BLaER1 treated with 17β-estradiol and CSF1 and Interleukin-3, amounts not matched to agents 10 nM and 100 nM (cell line): ENCODE measurements around the gene ARHGAP26.

ENCODE experiments used
- H3K27ac ChIP-seq, 11 experiments: shearing (Covaris generic); formaldehyde crosslinking; 2 replicates each; pipeline ENCODE4 v1.8.1; 2022
- H3K27me3 ChIP-seq, 11 experiments: shearing (Covaris generic); formaldehyde crosslinking; 2 replicates each; pipeline ENCODE4 v1.8.1; 2022
- H3K36me3 ChIP-seq, 11 experiments: shearing (Covaris generic); formaldehyde crosslinking; 2 replicates each; pipeline ENCODE4 v1.8.1; 2022
- H3K4me1 ChIP-seq, 10 experiments: shearing (Covaris generic); formaldehyde crosslinking; 2 replicates each; pipeline ENCODE4 v1.8.1; 2022
- H3K4me2 ChIP-seq, 11 experiments: shearing (Covaris generic); formaldehyde crosslinking; 2 replicates each; pipeline ENCODE4 v1.8.1; 2022
- H3K4me3 ChIP-seq, 10 experiments: shearing (Covaris generic); formaldehyde crosslinking; 2 replicates each; pipeline ENCODE4 v1.8.1; 2022
- H3K9ac ChIP-seq, 11 experiments: shearing (Covaris generic); formaldehyde crosslinking; 2 replicates each; pipeline ENCODE4 v1.8.1; 2022
- H3K9me3 ChIP-seq, 11 experiments: shearing (Covaris generic); formaldehyde crosslinking; replicated peaks in 1 of 11; 2 replicates each; pipeline ENCODE4 v1.8.1; 2022
- H4K20me1 ChIP-seq, 11 experiments: shearing (Covaris generic); formaldehyde crosslinking; 2 replicates each; pipeline ENCODE4 v1.8.1; 2022
- Cebpa-rat ChIP-seq, 11 experiments: shearing (Covaris generic); IDR thresholded peaks; 2 replicates each; pipeline ENCODE4 v1.8.1; 2022

Gene ARHGAP26

GRCh38 chr5:143064218-143064641 is 294.1 kb downstream of the ARHGAP26 start:
- Histone ChIP-seq H3K4me3 (peak overlapping the region in 8 of 10 experiments; percentile 8 to 35 (median 18); a peak in 9 of 20 replicates), H3K36me3 (peaks cover 0 to 68% (median 24%) of the 10 kb centered on the region in 11 experiments; a peak in 17 of 22 replicates), H3K4me1 (peaks cover 59 to 98% (median 68%) of the 10 kb centered on the region in 10 experiments), H3K27me3 (no peaks in the 10 kb centered on the region), H3K4me2 (peak overlapping the region; percentile 71 to 94 (median 83)), H3K9ac (peak overlapping the region; percentile 72 to 84 (median 77)), H3K9me3 (peaks cover 0 to 14% (median 8%) of the 10 kb centered on the region in 11 experiments; a peak in 9 of 22 replicates), H3K27ac (peak overlapping the region; percentile 87 to 99 (median 95)), H4K20me1 (no peaks in the 10 kb centered on the region; a peak in 1 of 22 replicates)
- TF ChIP-seq Cebpa-rat (IDR thresholded peaks at IDR 0.05) = no peak

DNA sequence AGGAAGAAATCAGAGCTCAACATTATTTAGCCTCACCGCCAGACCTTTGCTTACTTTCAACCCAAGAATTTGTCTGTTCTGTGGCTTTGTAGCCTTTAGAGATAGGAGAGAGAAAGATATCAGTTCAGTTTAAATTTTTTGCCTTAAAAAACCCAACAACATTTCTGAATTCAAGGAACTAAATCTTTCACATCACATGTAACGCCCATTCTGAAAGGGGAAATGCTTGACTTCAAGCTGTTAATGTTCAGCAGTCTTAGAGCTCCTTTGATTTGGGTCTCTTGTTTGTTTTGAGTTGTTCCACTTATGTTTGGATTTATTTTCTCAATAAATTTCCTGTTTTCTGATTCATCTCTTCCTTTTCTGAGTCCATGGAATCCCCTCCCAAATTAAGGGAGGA is 294.5 kb downstream of the ARHGAP26 start:
- Histone ChIP-seq H3K4me2 (peak overlapping the region; percentile 71 to 94 (median 83)), H3K9me3 (peaks cover 0 to 18% (median 10%) of the 10 kb centered on the region in 11 experiments; a peak in 11 of 22 replicates), H3K4me1 (peaks cover 59 to 94% (median 68%) of the 10 kb centered on the region in 10 experiments), H3K9ac (peak overlapping the region; percentile 72 to 84 (median 77)), H3K27ac (peak overlapping the region; percentile 87 to 99 (median 95)), H4K20me1 (no peaks in the 10 kb centered on the region; a peak in 1 of 22 replicates), H3K4me3 (peak overlapping the region in 6 of 10 experiments; percentile 8 to 35 (median 17); a peak in 8 of 20 replicates), H3K27me3 (no peaks in the 10 kb centered on the region), H3K36me3 (peaks cover 0 to 68% (median 26%) of the 10 kb centered on the region in 11 experiments; a peak in 18 of 22 replicates)
- TF ChIP-seq Cebpa-rat (IDR thresholded peaks at IDR 0.05) = no peak

- Histone ChIP-seq H3K27ac (peak overlapping the region; percentile 87 to 99 (median 95)), H3K4me2 (peak overlapping the region; percentile 71 to 94 (median 83)), H3K4me1 (peaks cover 59 to 87% (median 66%) of the 10 kb centered on the region in 10 experiments), H3K9me3 (peaks cover under 1 to 25% (median 15%) of the 10 kb centered on the region in 11 experiments; a peak in 19 of 22 replicates), H3K27me3 (no peaks in the 10 kb centered on the region), H3K9ac (peak overlapping the region; percentile 72 to 84 (median 77)), H3K4me3 (peak overlapping the region in 3 of 10 experiments; percentile 10 to 17 (median 16); a peak in 3 of 20 replicates), H4K20me1 (no peaks in the 10 kb centered on the region; a peak in 1 of 22 replicates), H3K36me3 (peaks cover 4 to 68% (median 30%) of the 10 kb centered on the region in 11 experiments; a peak in 20 of 22 replicates)
- TF ChIP-seq Cebpa-rat (IDR thresholded peaks at IDR 0.05) = peak in 7 of 11 experiments; percentile 12 to 85 (median 38); a peak in 9 of 22 replicates
These were observed 295.2 kb downstream of the ARHGAP26 start for GRCh38 chr5:143065185-143065965.

- peaks cover 59 to 80% (median 66%) of the 10 kb centered on the region in 10 experiments for H3K4me1 ChIP-seq
- peak overlapping the region; percentile 87 to 99 (median 95) for H3K27ac ChIP-seq
- no peak for TF ChIP-seq Cebpa-rat (IDR thresholded peaks at IDR 0.05)
- H3K4me3 ChIP-seq = peak overlapping the region in 2 of 10 experiments; percentile 16 to 17; a peak in 1 of 20 replicates
- H4K20me1 ChIP-seq = no peaks in the 10 kb centered on the region; a peak in 1 of 22 replicates
- peaks cover 10 to 68% (median 37%) of the 10 kb centered on the region in 11 experiments; a peak in 21 of 22 replicates for H3K36me3 ChIP-seq
- peak overlapping the region; percentile 71 to 94 (median 83) for H3K4me2 ChIP-seq
- H3K9ac ChIP-seq = peak overlapping the region; percentile 72 to 84 (median 77); a peak in 21 of 22 replicates
- peaks cover 8 to 32% (median 22%) of the 10 kb centered on the region in 11 experiments for H3K9me3 ChIP-seq
- H3K27me3 ChIP-seq = no peaks in the 10 kb centered on the region
These were observed 295.9 kb downstream of the ARHGAP26 start for GRCh38 chr5:143065996-143066522.

DNA sequence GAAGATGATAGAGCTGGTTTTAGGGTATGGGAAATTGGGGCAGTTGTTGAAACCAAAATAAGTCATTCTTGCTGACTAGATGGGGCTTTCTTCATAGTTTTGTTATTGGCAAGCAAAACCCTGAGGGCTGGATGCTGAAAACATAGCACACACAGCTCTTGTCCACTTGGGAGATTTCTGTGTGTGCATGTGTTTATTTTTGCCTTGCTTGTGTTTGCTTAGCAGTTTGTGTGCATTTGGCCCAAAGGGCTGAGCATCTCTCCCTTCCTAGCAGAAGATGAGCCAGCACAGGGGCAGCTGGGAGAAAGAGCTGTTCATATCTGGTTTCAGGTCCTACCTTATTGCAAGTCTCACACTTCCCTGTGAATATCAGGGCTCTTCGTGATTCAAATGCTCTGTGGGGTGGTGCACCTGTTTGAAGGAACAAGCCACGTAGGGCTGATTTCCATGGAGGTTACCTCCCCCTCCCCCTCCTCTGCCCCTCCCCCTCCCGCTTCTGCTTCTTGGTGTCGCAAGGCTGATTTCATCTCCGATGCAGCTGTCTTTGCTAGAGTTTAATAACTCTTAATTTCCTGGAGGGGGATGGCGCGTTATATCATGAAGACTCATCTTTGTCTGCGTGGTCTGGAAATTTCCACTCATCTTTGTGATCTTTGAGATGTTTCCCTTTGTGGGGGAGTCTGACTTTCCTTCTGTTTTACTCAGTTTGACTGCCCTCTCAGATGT is 296.5 kb downstream of the ARHGAP26 start:
- Histone ChIP-seq H3K4me2 (peak overlapping the region; percentile 71 to 94 (median 83)), H3K9ac (peak overlapping the region; percentile 50 to 84 (median 75); a peak in 21 of 22 replicates), H3K27ac (peak overlapping the region; percentile 87 to 99 (median 95))

GRCh38 chr5:143068712-143069111 is 298.5 kb downstream of the ARHGAP26 start:
- H3K4me1 ChIP-seq = peaks cover 49 to 55% (median 52%) of the 10 kb centered on the region in 10 experiments
- H4K20me1 ChIP-seq = no peaks in the 10 kb centered on the region
- no peak overlapping the region for H3K4me3 ChIP-seq
- peak overlapping the region in 10 of 11 experiments; percentile 71 to 94 (median 83); a peak in 15 of 22 replicates for H3K4me2 ChIP-seq
- H3K9me3 ChIP-seq = peaks cover 16 to 45% (median 35%) of the 10 kb centered on the region in 11 experiments
- H3K27me3 ChIP-seq = no peaks in the 10 kb centered on the region
- no peak for TF ChIP-seq Cebpa-rat (IDR thresholded peaks at IDR 0.05)
- H3K27ac ChIP-seq = peak overlapping the region in 9 of 11 experiments; percentile 89 to 99 (median 95); a peak in 15 of 22 replicates
- peaks cover 17 to 73% (median 44%) of the 10 kb centered on the region in 11 experiments; a peak in 21 of 22 replicates for H3K36me3 ChIP-seq
- no peak overlapping the region for H3K9ac ChIP-seq

More for the DNA sequence above, 296.5 kb downstream of the ARHGAP26 start:
- Histone ChIP-seq H3K4me3 (peak overlapping the region in 4 of 10 experiments; percentile 12 to 34 (median 22); a peak in 4 of 20 replicates), H3K27me3 (no peaks in the 10 kb centered on the region), H4K20me1 (no peaks in the 10 kb centered on the region; a peak in 1 of 22 replicates), H3K36me3 (peaks cover 14 to 68% (median 40%) of the 10 kb centered on the region in 11 experiments; a peak in 21 of 22 replicates), H3K4me1 (peaks cover 59 to 73% (median 65%) of the 10 kb centered on the region in 10 experiments), H3K9me3 (peaks cover 14 to 39% (median 28%) of the 10 kb centered on the region in 11 experiments)
- TF ChIP-seq Cebpa-rat (IDR thresholded peaks at IDR 0.05) = peak in 1 of 11 experiments; percentile 13; a peak in 2 of 22 replicates

GRCh38 chr5:143071927-143072326 is 301.8 kb downstream of the ARHGAP26 start:
- Histone ChIP-seq H3K4me1 (peaks cover 17 to 22% (median 20%) of the 10 kb centered on the region in 10 experiments), H4K20me1 (no peaks in the 10 kb centered on the region), H3K4me2 (no peak overlapping the region), H3K27ac (no peak overlapping the region), H3K27me3 (no peaks in the 10 kb centered on the region), H3K36me3 (peaks cover 17 to 91% (median 49%) of the 10 kb centered on the region in 11 experiments; a peak in 21 of 22 replicates), H3K4me3 (no peak overlapping the region), H3K9me3 (peaks cover 16 to 45% (median 35%) of the 10 kb centered on the region in 11 experiments), H3K9ac (no peak overlapping the region)
- TF ChIP-seq Cebpa-rat (IDR thresholded peaks at IDR 0.05) = no peak

DNA sequence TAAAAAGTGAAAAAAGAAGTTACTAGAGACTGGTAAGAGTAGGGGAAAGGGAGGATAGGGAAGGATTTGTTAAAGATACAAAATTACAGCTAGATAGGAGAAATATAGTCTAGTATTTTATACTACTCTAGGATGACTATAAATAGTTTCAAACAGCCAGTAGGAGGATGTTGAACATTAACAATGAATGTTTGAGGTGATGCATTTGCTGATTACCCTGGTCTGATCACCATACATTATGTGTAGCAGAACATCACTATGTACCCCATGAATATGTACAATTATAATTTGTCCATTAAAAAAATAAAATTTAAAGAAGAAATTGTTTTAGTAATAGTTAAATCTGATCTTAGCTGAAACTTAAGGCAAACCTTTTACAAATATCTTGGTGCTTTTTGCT is 302.6 kb downstream of the ARHGAP26 start:
- Histone ChIP-seq H3K27me3 (no peaks in the 10 kb centered on the region), H4K20me1 (no peaks in the 10 kb centered on the region), H3K9me3 (peaks cover 16 to 45% (median 35%) of the 10 kb centered on the region in 11 experiments), H3K27ac (no peak overlapping the region), H3K9ac (no peak overlapping the region), H3K4me1 (peaks cover 9 to 14% (median 12%) of the 10 kb centered on the region in 10 experiments), H3K36me3 (peaks cover 17 to 96% (median 49%) of the 10 kb centered on the region in 11 experiments; a peak in 21 of 22 replicates), H3K4me3 (no peak overlapping the region), H3K4me2 (no peak overlapping the region)
- no peak for TF ChIP-seq Cebpa-rat (IDR thresholded peaks at IDR 0.05)
